Body of pancreas (tissue), 4 donors: Measurements from ENCODE around the gene NOS3.

Source experiments
- CTCF ChIP-seq, 7 experiments: fragments of 450-650 bp in 4 of 7; fragments of 200-600 bp in 3 of 7; sonication (generic) in 3 of 7; IDR thresholded peaks; one replicate each; pipeline ENCODE4 v1.5.1; 2016 to 2019; ENCODE audit warnings: antibody characterized with exemption in 7 of 7
- POLR2A ChIP-seq, 3 donors: fragments of 450-650 bp; IDR thresholded peaks; one replicate each; pipeline ENCODE4 v1.6.1; 2016; ENCODE audit warnings: antibody characterized with exemption in 3 of 3, mild to moderate bottlenecking in 2 of 3

DNA sequence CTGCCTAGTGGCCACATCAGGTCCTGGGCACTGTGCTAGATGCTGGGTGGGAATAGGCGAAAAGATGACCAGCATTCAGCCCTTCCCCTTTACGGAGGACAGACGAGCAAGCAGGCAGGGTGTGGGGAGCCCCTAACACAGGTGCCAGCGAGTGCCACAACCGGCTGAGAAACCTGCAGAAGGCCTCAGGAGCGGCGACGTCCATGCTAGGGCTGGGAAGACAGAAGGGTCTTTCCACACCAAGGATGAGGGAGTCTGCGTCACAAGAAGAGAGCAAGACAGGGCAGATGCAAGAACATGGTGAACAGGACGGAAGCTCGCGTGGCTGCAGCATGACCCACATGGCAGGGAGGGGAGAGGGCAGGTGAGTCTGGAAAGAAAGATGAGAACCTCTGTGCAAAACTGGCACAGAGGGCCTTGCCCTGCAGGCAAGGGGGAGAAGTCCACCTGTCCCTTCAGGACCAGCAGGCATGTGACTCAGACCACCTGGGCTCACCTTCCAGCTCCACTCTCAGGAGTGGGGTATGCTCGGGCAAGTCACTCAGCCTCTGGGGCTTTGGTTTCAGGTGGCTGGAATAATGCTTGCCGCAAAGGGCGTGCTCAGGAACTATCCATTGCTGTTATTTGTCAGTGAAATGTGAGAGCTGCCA, 49.3 kb upstream of the NOS3 start:
- TF ChIP-seq POLR2A (IDR thresholded peaks at IDR 0.05), result no peak
- no peak for TF ChIP-seq CTCF (IDR thresholded peaks at IDR 0.05)
